K562 (cell line): Measurements from ENCODE around the gene NBPF6. TPM values are rescaled to one million over a fixed set of nuclear protein-coding genes. Genes with fewer than 3 reads are reported as not detected.

Experiments
- ATAC-seq: fragments of 200-7000 bp; cut with Tn5 transposase; 3 replicates; pipeline ENCODE4 v1.9.1; 2020; ENCODE audit warnings: moderate library complexity
- BruUV-seq: library from RNA; stranded (reverse); fragments of 400-500 nt; replicated peaks from 2 replicates; lab custom pipeline; 2021; lab: Mats Ljungman, UMichigan
- CTCF ChIA-PET: fragments of 300-600 bp; formaldehyde crosslinking; extraction: SDS; loops from one replicate; lab custom pipeline; 2021; ENCODE audit warnings: low intra/inter-chr PET ratio; lab: Yijun Ruan, JAX
- POLR2A ChIA-PET: fragments of 300-600, 350-650 bp; sonication (Branson Sonifier 250); formaldehyde crosslinking; extraction: SDS; loops from one replicate; lab custom pipeline; 2021; ENCODE audit warnings: antibody characterized with exemption, inconsistent platforms; lab: Yijun Ruan, JAX
- DNase-seq, 4 experiments: peaks; one replicate each; pipeline versions ENCODE4 v3.0.0 to v3.0.0-alpha.2; 2011 to 2018; ENCODE audit warnings: low spot score in 3 of 4, mixed read lengths in 3 of 4; ENCODE audit errors: extremely low read depth in 1 of 4
- FAIRE-seq: peaks from 2 replicates; lab custom pipeline; 2011; peaks lifted over from hg19 to GRCh38; lab: Jason Lieb, UNC
- H2AFZ ChIP-seq: 2 replicates; pipeline ENCODE4 v1.6.0; 2011; ENCODE audit warnings: low read depth, low read length, control low read depth, inconsistent platforms
- H3K27ac ChIP-seq: fragments of 200-600 bp; 3 replicates; pipeline ENCODE4 v1.8.0; 2011; ENCODE audit warnings: low read depth, mild to moderate bottlenecking, control low read depth, inconsistent platforms, low read length, moderate library complexity, mixed read lengths; ENCODE audit errors: extremely low read depth
- H3K27me3 ChIP-seq, 2 experiments: fragments of 300-600 bp in 1 of 2; 2 replicates in 1 of 2; 3 replicates in 1 of 2; pipeline versions ENCODE4 v1.6.0 to v1.8.0; 2011; ENCODE audit warnings: inconsistent platforms in 2 of 2, low read length in 2 of 2, mild to moderate bottlenecking in 1 of 2, mixed read lengths in 1 of 2, moderate library complexity in 1 of 2; ENCODE audit not compliant: control insufficient read depth in 2 of 2, insufficient read depth in 2 of 2
- H3K36me3 ChIP-seq: fragments of 300-600 bp; 3 replicates; pipeline ENCODE4 v1.8.0; 2011; ENCODE audit warnings: mild to moderate bottlenecking, low read length, inconsistent platforms; ENCODE audit not compliant: control insufficient read depth, insufficient read depth
- H3K4me1 ChIP-seq, 2 experiments: fragments of 200-600 bp in 1 of 2; replicated peaks in 1 of 2; 2 replicates in 1 of 2; 3 replicates in 1 of 2; pipeline versions ENCODE4 v1.5.1 to v1.8.0; 2011; ENCODE audit warnings: inconsistent platforms in 2 of 2, low read length in 2 of 2, mild to moderate bottlenecking in 1 of 2, mixed read lengths in 1 of 2, moderate library complexity in 1 of 2; ENCODE audit not compliant: control insufficient read depth in 2 of 2, insufficient read depth in 2 of 2
- H3K4me2 ChIP-seq: 2 replicates; pipeline ENCODE4 v1.6.1; 2011; ENCODE audit warnings: low read length, control low read depth, inconsistent platforms, mixed read lengths; ENCODE audit not compliant: insufficient read depth
- H3K4me3 ChIP-seq: fragments of 200-600 bp; sonication (generic), shearing (Covaris generic); 2 replicates; pipeline ENCODE4 v1.5.1; 2016; ENCODE audit warnings: control low read depth, inconsistent platforms
- H3K79me2 ChIP-seq: fragments of 200-600 bp; 3 replicates; pipeline ENCODE4 v1.8.0; 2011; ENCODE audit warnings: low read length, inconsistent platforms; ENCODE audit not compliant: control insufficient read depth, insufficient read depth
- H3K9ac ChIP-seq, 2 experiments: 2 replicates each; pipeline versions ENCODE4 v1.6.0 to v1.6.1; 2011; ENCODE audit warnings: low read depth in 2 of 2, low read length in 2 of 2, control low read depth in 1 of 2, inconsistent platforms in 1 of 2, mild to moderate bottlenecking in 1 of 2, mixed read lengths in 1 of 2; ENCODE audit not compliant: insufficient read depth in 1 of 2
- H3K9me1 ChIP-seq: one replicate; pipeline ENCODE4 v1.6.0; 2011; ENCODE audit warnings: inconsistent platforms, mild to moderate bottlenecking, low read length, moderate library complexity; ENCODE audit not compliant: control insufficient read depth, insufficient read depth
- H3K9me3 ChIP-seq: replicated peaks from 2 replicates; pipeline ENCODE4 v1.5.1; 2011; ENCODE audit warnings: low read depth, low read length, inconsistent platforms; ENCODE audit not compliant: control insufficient read depth, insufficient read depth
- H4K20me1 ChIP-seq: replicated peaks from 2 replicates; pipeline ENCODE4 v1.6.1; 2011; ENCODE audit warnings: low read length, inconsistent platforms, mixed read lengths; ENCODE audit not compliant: control insufficient read depth, insufficient read depth
- BRCA1 ChIP-seq, 2 experiments: fragments of 450-650 bp in 1 of 2; sonication (generic) in 1 of 2; formaldehyde crosslinking in 1 of 2; IDR thresholded peaks; 2 replicates each; pipeline versions ENCODE4 v1.5.0 to v1.6.1; 2017 to 2020; ENCODE audit warnings: mild to moderate bottlenecking in 1 of 2, missing genetic modification reagents in 1 of 2
- CBFB ChIP-seq: sonication (generic); formaldehyde crosslinking; IDR thresholded peaks from 2 replicates; pipeline ENCODE4 v1.4.0; 2020; ENCODE audit warnings: mild to moderate bottlenecking, missing genetic modification reagents
- CBX5 ChIP-seq: IDR thresholded peaks from 2 replicates; pipeline ENCODE4 v1.6.1; 2014; ENCODE audit warnings: low read depth, borderline replicate concordance
- E4F1 ChIP-seq: fragments of 250-450 bp; sonication (Bioruptor Pico); IDR thresholded peaks from 2 replicates; pipeline ENCODE4 v1.5.0; 2021; ENCODE audit warnings: mild to moderate bottlenecking, borderline replicate concordance
- HINFP ChIP-seq: fragments of 450-650 bp; conservative IDR thresholded peaks from 2 replicates; pipeline ENCODE4 v1.6.1; 2016; ENCODE audit warnings: missing genetic modification characterization, low read depth, mild to moderate bottlenecking, control low read depth, missing compliant biosample characterization
- RAD51 ChIP-seq: fragments of 450-650 bp; IDR thresholded peaks from 2 replicates; pipeline ENCODE4 v1.7.1; 2016; ENCODE audit warnings: low read depth, mild to moderate bottlenecking, borderline replicate concordance
- STAT5B ChIP-seq: fragments of 250-450 bp; sonication (Bioruptor Pico); IDR thresholded peaks from 2 replicates; pipeline ENCODE4 v1.8.0; 2021; ENCODE audit warnings: mild to moderate bottlenecking, inconsistent platforms
- TCF3 ChIP-seq: sonication (generic); formaldehyde crosslinking; IDR thresholded peaks from 2 replicates; pipeline ENCODE4 v1.4.0; 2020; ENCODE audit warnings: mild to moderate bottlenecking, missing genetic modification reagents
- TCFL5 ChIP-seq: fragments of 250-450 bp; sonication (Bioruptor Pico); conservative IDR thresholded peaks from 2 replicates; pipeline ENCODE4 v1.6.1; 2021; ENCODE audit warnings: mild to moderate bottlenecking, moderate library complexity, matching md5 sums
- ZNF143 ChIP-seq: sonication (generic); formaldehyde crosslinking; IDR thresholded peaks from 2 replicates; pipeline ENCODE4 v1.9.0; 2022; ENCODE audit warnings: mild to moderate bottlenecking, missing genetic modification reagents
- ZNF277 ChIP-seq: fragments of 250-450 bp; sonication (Bioruptor Pico); IDR thresholded peaks from 2 replicates; pipeline ENCODE4 v1.8.0; 2022; ENCODE audit warnings: inconsistent platforms, mild to moderate bottlenecking, moderate library complexity, borderline replicate concordance
- ZNF695 ChIP-seq: fragments of 450-650 bp; formaldehyde crosslinking; IDR thresholded peaks from 2 replicates; pipeline ENCODE4 v1.4.0; 2020; ENCODE audit warnings: mild to moderate bottlenecking, moderate library complexity
- ZNF740 ChIP-seq, 3 experiments: fragments of 200-800 bp in 1 of 3; sonication (Bioruptor generic) in 1 of 3; sonication (generic) in 1 of 3; formaldehyde crosslinking in 1 of 3; IDR thresholded peaks; 2 replicates each; pipeline versions ENCODE4 v1.6.1 to v1.8.0; 2016 to 2022; ENCODE audit warnings: mild to moderate bottlenecking in 2 of 3, missing compliant biosample characterization in 2 of 3, missing genetic modification characterization in 2 of 3, missing genetic modification reagents in 1 of 3
- ZZZ3 ChIP-seq: fragments of 450-650 bp; IDR thresholded peaks from 2 replicates; pipeline ENCODE4 v1.6.1; 2016; ENCODE audit warnings: antibody characterized with exemption, mild to moderate bottlenecking, moderate library complexity
- WGBS: fragments of 100-300 bp; shearing (Covaris generic); methylation state at CpG from one replicate; pipeline ENCODE4 v1.1.6; 2016; ENCODE audit warnings: low coverage, mixed read lengths; ENCODE audit not compliant: insufficient coverage; ENCODE audit errors: missing lambda C conversion rate; 5-methylcytosine and 5-hydroxymethylcytosine counted together
- in situ Hi-C: fragments of 300-500 bp; cut with MboI; formaldehyde crosslinking; loops from 4 replicates; pipeline ENCODE4 v1.15.0; 2018; ENCODE audit warnings: inconsistent platforms, mixed read lengths
- intact Hi-C: fragments of 100-400 bp; cut with micrococcal nuclease; formaldehyde crosslinking; loops from 2 replicates; pipeline ENCODE4 v1.14.2; 2022
- polyA plus RNA-seq, 8 experiments: library from polyadenylated mRNA; depleted of rRNA in 4 of 8; stranded (reverse) in 5 of 8; unstranded in 3 of 8; fragments of >200 nt; fragmentation: Nextera tagmentation in 2 of 8; fragmentation: Illumina TruSeq in 1 of 8; extraction: Ambion mirVana in 2 of 8; extraction: Trizol in 1 of 8; gene quantifications; 2 replicates each; pipeline versions ENCODE4 v1.2.1 to v1.2.3, GENCODE V29; 2011 to 2014; ENCODE audit warnings: inconsistent platforms in 1 of 8, missing spikeins in 1 of 8
- total RNA-seq, 7 experiments: library from RNA; depleted of rRNA in 6 of 7; stranded (reverse); fragments of >200 nt in 6 of 7; fragmentation: Illumina TruSeq in 2 of 7; extraction: Trizol in 2 of 7; gene quantifications; 2 replicates each; pipeline versions ENCODE4 v1.2.1 to v1.2.3, GENCODE V29; 2011 to 2021; ENCODE audit warnings: low replicate concordance in 1 of 7

The NBPF6 gene
- total and polyA plus RNA-seq, 9 of the 15 experiments (the other 6 are each of a cell fraction or from before 2014, with no cell fraction given) = 2.7 to 10.0 (median 6.0) TPM

- DNase-seq (no peak), ATAC-seq (no peak), FAIRE-seq (no peak)
- 26% methylated on average over 2 of the region's 2 CpGs for WGBS
- no peaks in the 10 kb centered on the region for H3K36me3 ChIP-seq
- no peaks in the 10 kb centered on the region for H4K20me1 ChIP-seq
- H3K4me2 ChIP-seq = no peak overlapping the region
- H3K27ac ChIP-seq = no peak overlapping the region
- H3K79me2 ChIP-seq = no peaks in the 10 kb centered on the region
- ChIA-PET POLR2A (no interaction called here), CTCF (interaction anchor here (0.6 kb wide), 1 partner anchor 701 kb away, joined by 3 read pairs; no protein-coding TSS in a partner anchor)
- no peaks in the 10 kb centered on the region for H3K9me1 ChIP-seq
- no peak overlapping the region for H2AFZ ChIP-seq
- intact Hi-C loops (no loop called here), in situ Hi-C loops (no loop called here)
- no TSS peak for BruUV-seq
- no peak overlapping the region for H3K9ac ChIP-seq
- H3K27me3 ChIP-seq = no peaks in the 10 kb centered on the region
- H3K4me1 ChIP-seq = no peaks in the 10 kb centered on the region; a peak in 1 of 5 replicates
- H3K4me3 ChIP-seq = no peak overlapping the region
- no peaks in the 10 kb centered on the region for H3K9me3 ChIP-seq
- TF ChIP-seq ZNF277 (CRISPR knock-in tag) (no peak), CBFB (no peak), STAT5B (CRISPR knock-in tag) (no peak), ZNF740 (CRISPR knock-in tag; IDR thresholded peaks at IDR 0.05) (no peak), ZNF740 (tag; IDR thresholded peaks at IDR 0.05) (no peak), RAD51 (no peak), HINFP (tag) (no peak), CBX5 (peak; percentile 89), ZNF143 (CRISPR knock-in tag) (no peak), TCF3 (CRISPR knock-in tag) (no peak), ZZZ3 (no peak), E4F1 (CRISPR knock-in tag) (no peak), TCFL5 (CRISPR knock-in tag) (no peak), ZNF695 (CRISPR knock-in tag) (no peak), BRCA1 (IDR thresholded peaks at IDR 0.05) (no peak), BRCA1 (CRISPR knock-in tag; IDR thresholded peaks at IDR 0.05) (no peak)
Observed at GRCh38 chr1:108478429-108479015, 28.4 kb downstream of the NBPF6 start.
